ENCODE results near the gene ROR2.

The ROR2 gene

DNA sequence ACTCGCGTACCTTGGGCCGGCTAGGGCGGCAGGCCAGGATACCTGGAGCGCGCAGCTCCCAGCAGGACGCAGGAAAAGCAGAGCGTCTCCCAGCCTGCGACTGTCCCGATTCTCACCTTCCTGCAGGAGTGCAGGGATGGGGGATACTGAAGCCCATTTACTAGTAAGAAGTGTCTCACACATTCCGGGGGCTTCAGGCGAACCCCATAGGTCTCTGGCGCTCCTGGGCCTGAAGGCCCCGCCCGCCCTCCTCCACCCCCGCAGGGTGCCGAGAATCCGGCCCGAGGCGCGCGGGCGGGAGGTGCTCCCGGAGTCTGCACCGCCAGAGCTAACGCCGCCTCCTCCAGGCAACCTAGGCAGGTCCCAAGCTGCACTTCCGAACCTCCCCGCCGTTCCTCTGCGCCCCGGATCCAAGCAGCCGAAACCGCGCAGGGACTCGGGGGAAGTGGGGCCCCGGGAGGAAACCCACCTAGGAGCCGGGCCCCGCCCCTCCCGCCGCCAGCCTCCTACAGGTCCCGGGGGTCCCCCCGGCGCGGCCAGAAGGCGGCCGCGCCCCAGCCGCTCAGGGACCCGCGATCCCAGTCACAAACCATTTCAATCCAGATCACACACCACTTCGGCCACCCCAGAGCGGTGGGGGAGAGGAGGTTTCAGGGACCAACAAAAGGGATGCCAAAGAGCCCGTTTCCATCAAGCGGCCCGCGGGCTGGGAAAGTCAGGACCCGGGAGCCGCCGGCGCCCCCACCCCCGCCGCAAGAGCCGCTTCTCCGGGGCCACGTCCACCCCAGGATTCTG lies 1.2 kb downstream of the ROR2 start:
- Histone ChIP-seq H3K79me2 (ENCODE audit: insufficient read depth, low read length) (no peaks in the 10 kb centered on the region), H2AFZ (ENCODE audit: low read length) (no peak overlapping the region), H3K9me2 (replicated peaks; ENCODE audit: low read depth, low read length) (no peaks in the 10 kb centered on the region), H3K36me3 (ENCODE audit: insufficient read depth, low read length) (no peaks in the 10 kb centered on the region), H3F3A (ENCODE audit: low read depth) (no peaks in the 10 kb centered on the region), H4K20me1 (ENCODE audit: insufficient read depth, low read length, poor library complexity, severe bottlenecking) (no peaks in the 10 kb centered on the region), H3K4me2 (ENCODE audit: low read depth, low read length, poor library complexity, severe bottlenecking) (no peak overlapping the region), H3K27me3 (ENCODE audit: insufficient read depth, low read length, poor library complexity, severe bottlenecking) (no peaks in the 10 kb centered on the region), H3K4me1 (ENCODE audit: insufficient read depth, low read length, poor library complexity, severe bottlenecking) (no peaks in the 10 kb centered on the region), H3K9ac (ENCODE audit: low read depth, low read length, poor library complexity, severe bottlenecking) (no peak overlapping the region), H3K4me3 (ENCODE audit: low read length, poor library complexity, severe bottlenecking) (no peak overlapping the region), H3K9me3 (ENCODE audit: insufficient read depth, low read depth, low read length) (no peaks in the 10 kb centered on the region)
- no peak for TF ChIP-seq EZH2phosphoT487 (IDR thresholded peaks at IDR 0.05; ENCODE audit: borderline replicate concordance)
- TF ChIP-seq, protein P1, sequence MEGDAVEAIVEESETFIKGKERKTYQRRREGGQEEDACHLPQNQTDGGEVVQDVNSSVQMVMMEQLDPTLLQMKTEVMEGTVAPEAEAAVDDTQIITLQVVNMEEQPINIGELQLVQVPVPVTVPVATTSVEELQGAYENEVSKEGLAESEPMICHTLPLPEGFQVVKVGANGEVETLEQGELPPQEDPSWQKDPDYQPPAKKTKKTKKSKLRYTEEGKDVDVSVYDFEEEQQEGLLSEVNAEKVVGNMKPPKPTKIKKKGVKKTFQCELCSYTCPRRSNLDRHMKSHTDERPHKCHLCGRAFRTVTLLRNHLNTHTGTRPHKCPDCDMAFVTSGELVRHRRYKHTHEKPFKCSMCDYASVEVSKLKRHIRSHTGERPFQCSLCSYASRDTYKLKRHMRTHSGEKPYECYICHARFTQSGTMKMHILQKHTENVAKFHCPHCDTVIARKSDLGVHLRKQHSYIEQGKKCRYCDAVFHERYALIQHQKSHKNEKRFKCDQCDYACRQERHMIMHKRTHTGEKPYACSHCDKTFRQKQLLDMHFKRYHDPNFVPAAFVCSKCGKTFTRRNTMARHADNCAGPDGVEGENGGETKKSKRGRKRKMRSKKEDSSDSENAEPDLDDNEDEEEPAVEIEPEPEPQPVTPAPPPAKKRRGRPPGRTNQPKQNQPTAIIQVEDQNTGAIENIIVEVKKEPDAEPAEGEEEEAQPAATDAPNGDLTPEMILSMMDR (conservative IDR thresholded peaks at IDR 0.05; ENCODE audit: low read length) = no peak

- Histone ChIP-seq H3K79me2 (ENCODE audit: insufficient read depth, low read length) (no peaks in the 10 kb centered on the region), H2AFZ (ENCODE audit: low read length) (no peak overlapping the region), H4K20me1 (ENCODE audit: insufficient read depth, low read length, poor library complexity, severe bottlenecking) (no peaks in the 10 kb centered on the region), H3K4me1 (ENCODE audit: insufficient read depth, low read length, poor library complexity, severe bottlenecking) (no peaks in the 10 kb centered on the region), H3F3A (ENCODE audit: low read depth) (no peaks in the 10 kb centered on the region), H3K27me3 (ENCODE audit: insufficient read depth, low read length, poor library complexity, severe bottlenecking) (no peaks in the 10 kb centered on the region), H3K36me3 (ENCODE audit: insufficient read depth, low read length) (no peaks in the 10 kb centered on the region), H3K4me3 (ENCODE audit: low read length, poor library complexity, severe bottlenecking) (no peak overlapping the region), H3K9ac (ENCODE audit: low read depth, low read length, poor library complexity, severe bottlenecking) (no peak overlapping the region), H3K4me2 (ENCODE audit: low read depth, low read length, poor library complexity, severe bottlenecking) (no peak overlapping the region), H3K9me3 (ENCODE audit: insufficient read depth, low read depth, low read length) (no peaks in the 10 kb centered on the region), H3K9me2 (replicated peaks; ENCODE audit: low read depth, low read length) (no peaks in the 10 kb centered on the region)
- TF ChIP-seq EZH2phosphoT487 (IDR thresholded peaks at IDR 0.05; ENCODE audit: borderline replicate concordance) = no peak
- TF ChIP-seq, protein P1 (conservative IDR thresholded peaks at IDR 0.05; ENCODE audit: low read length) = no peak
Observed at GRCh38 chr9:91948101-91948596, 1.9 kb downstream of the ROR2 start.

- TF ChIP-seq, protein P1 (conservative IDR thresholded peaks at IDR 0.05; ENCODE audit: low read length) = no peak
- no peak for TF ChIP-seq EZH2phosphoT487 (IDR thresholded peaks at IDR 0.05; ENCODE audit: borderline replicate concordance)
- Histone ChIP-seq H3K9me2 (replicated peaks; ENCODE audit: low read depth, low read length) (no peaks in the 10 kb centered on the region), H3K4me2 (ENCODE audit: low read depth, low read length, poor library complexity, severe bottlenecking) (no peak overlapping the region), H3K36me3 (ENCODE audit: insufficient read depth, low read length) (no peaks in the 10 kb centered on the region), H3K27me3 (ENCODE audit: insufficient read depth, low read length, poor library complexity, severe bottlenecking) (no peaks in the 10 kb centered on the region), H3K4me1 (ENCODE audit: insufficient read depth, low read length, poor library complexity, severe bottlenecking) (no peaks in the 10 kb centered on the region), H3F3A (ENCODE audit: low read depth) (no peaks in the 10 kb centered on the region), H3K9me3 (ENCODE audit: insufficient read depth, low read depth, low read length) (no peaks in the 10 kb centered on the region), H3K4me3 (ENCODE audit: low read length, poor library complexity, severe bottlenecking) (no peak overlapping the region), H4K20me1 (ENCODE audit: insufficient read depth, low read length, poor library complexity, severe bottlenecking) (no peaks in the 10 kb centered on the region), H3K79me2 (ENCODE audit: insufficient read depth, low read length) (no peaks in the 10 kb centered on the region), H3K9ac (ENCODE audit: low read depth, low read length, poor library complexity, severe bottlenecking) (no peak overlapping the region), H2AFZ (ENCODE audit: low read length) (no peak overlapping the region)
Observed at GRCh38 chr9:91946653-91947488, 3.2 kb downstream of the ROR2 start.
